ENCODE results near the gene GLO1. TPM values are rescaled to one million over a fixed set of nuclear protein-coding genes. Genes with fewer than 3 reads are reported as not detected.

GLO1 gene
- total RNA-seq, 1 donor from 2014 or later, result 149 TPM

DNA sequence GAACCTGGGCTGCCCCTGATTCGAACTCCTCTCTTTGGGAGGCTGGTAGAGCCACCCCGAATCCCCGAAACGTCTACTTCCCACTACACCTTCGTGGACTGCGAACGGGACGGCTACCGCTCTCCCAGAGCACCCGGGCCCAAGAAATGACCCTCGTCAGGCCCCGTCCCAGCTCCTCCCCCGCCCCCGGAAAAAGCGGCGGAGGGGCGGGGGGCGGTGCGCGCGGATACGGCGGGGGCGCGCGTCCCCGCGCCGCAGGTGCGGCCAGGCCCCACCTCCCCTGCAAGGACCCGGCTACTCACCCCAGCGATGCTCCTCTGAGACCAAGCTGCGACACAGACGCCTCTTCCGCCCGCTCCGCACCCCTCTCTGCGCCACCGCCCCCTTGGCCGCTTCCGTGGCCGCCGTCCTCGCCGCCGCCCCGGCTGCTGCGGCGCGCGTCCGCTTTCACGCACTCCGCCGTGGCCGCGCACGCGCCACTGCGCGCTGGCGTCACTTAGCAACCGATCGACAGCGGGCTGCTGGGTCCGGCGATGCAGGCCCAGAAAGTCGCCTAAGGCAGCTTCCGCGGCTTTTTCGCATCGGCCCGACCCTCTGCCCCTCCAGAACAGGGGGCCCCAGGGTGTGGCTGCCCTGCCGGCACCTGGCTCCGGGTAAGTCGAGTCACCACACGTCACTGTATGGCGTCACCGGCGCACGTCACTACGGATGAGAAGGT is 63.3 kb downstream of the GLO1 start, which contains the start of gene BTBD9:
Gene BTBD9 (minus strand): TSS at position 432 of the 718 bp plus-strand sequence.
- Mint-ChIP-seq H3K4me1 (peaks cover 23% of the 10 kb centered on the region), H3K27ac (ENCODE audit: unreplicated experiment) (peak within 1 kb of the TSS; percentile 93), H3K9me3 (no peaks in the 10 kb centered on the region), H3K36me3 (ENCODE audit: low read depth) (no peaks in the 10 kb centered on the region), H3K27me3 (ENCODE audit: low read depth) (no peaks in the 10 kb centered on the region), H3K4me3 (peak within 1 kb of the TSS; percentile 84)
- DNase-seq (ENCODE audit: low read depth, low spot score), result peak; percentile 70
- TF ChIP-seq, protein P1, sequence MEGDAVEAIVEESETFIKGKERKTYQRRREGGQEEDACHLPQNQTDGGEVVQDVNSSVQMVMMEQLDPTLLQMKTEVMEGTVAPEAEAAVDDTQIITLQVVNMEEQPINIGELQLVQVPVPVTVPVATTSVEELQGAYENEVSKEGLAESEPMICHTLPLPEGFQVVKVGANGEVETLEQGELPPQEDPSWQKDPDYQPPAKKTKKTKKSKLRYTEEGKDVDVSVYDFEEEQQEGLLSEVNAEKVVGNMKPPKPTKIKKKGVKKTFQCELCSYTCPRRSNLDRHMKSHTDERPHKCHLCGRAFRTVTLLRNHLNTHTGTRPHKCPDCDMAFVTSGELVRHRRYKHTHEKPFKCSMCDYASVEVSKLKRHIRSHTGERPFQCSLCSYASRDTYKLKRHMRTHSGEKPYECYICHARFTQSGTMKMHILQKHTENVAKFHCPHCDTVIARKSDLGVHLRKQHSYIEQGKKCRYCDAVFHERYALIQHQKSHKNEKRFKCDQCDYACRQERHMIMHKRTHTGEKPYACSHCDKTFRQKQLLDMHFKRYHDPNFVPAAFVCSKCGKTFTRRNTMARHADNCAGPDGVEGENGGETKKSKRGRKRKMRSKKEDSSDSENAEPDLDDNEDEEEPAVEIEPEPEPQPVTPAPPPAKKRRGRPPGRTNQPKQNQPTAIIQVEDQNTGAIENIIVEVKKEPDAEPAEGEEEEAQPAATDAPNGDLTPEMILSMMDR (conservative IDR thresholded peaks at IDR 0.05), result no peak

DNA sequence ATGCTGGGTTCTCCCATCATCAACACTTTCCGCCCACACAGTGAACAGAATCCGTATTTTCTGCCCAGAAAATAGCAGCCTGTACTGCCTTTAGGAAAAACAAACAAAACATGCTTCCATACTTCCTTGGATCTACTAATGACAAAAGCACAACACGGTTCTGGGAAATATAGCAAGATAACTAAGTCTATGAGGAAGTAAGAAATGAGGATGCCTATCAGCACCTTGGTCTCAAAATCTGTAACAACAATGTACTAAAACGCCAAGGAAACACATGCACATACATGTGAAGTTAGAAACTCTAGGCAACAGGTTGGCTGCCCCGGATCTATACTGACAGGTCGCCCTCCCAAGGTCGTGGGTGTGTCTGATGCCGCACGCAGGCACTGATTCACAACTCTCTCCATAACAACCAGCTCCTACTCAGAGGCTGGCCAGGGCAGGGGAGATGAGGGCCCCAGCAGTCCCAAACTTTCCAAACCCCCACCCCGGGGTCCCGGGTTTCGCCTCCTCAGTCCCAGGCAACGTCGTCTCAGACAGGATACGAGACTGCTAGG is 63.9 kb downstream of the GLO1 start:
- Mint-ChIP-seq H3K9me3 (no peaks in the 10 kb centered on the region), H3K4me3 (peak overlapping the region; percentile 84), H3K36me3 (ENCODE audit: low read depth) (no peaks in the 10 kb centered on the region), H3K4me1 (peaks cover 23% of the 10 kb centered on the region), H3K27me3 (ENCODE audit: low read depth) (no peaks in the 10 kb centered on the region), H3K27ac (ENCODE audit: unreplicated experiment) (no peak overlapping the region)
- DNase-seq (ENCODE audit: low read depth, low spot score), result no peak
- TF ChIP-seq, protein P1 (conservative IDR thresholded peaks at IDR 0.05), result no peak

DNA sequence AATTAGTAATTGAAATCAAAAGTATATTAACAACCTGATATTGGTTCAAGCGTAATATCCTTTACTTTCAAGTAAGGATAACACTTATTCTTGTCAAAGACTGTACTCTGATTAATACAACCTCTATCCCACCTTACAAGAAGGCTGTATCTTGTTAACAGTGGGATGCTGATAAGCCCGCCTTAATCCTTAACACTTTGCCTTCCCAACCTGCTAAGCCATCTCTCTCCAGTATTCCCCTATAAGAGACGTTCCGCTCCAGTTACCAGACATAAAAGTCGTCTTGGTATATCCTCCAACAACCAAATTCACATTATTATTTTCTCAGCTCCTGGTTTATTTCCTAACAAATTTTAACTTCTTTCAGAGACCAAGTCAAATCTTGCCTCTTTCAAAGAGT is 65.2 kb downstream of the GLO1 start:
- no peaks in the 10 kb centered on the region for H3K9me3 Mint-ChIP-seq
- peak overlapping the region; percentile 36 for H3K4me3 Mint-ChIP-seq
- H3K27me3 Mint-ChIP-seq (ENCODE audit: low read depth), result no peaks in the 10 kb centered on the region
- peaks cover 23% of the 10 kb centered on the region for H3K4me1 Mint-ChIP-seq
- no peak for DNase-seq (ENCODE audit: low read depth, low spot score)
- H3K36me3 Mint-ChIP-seq (ENCODE audit: low read depth), result no peaks in the 10 kb centered on the region
- H3K27ac Mint-ChIP-seq (ENCODE audit: unreplicated experiment), result no peak overlapping the region
- TF ChIP-seq, protein P1 (conservative IDR thresholded peaks at IDR 0.05), result no peak

DNA sequence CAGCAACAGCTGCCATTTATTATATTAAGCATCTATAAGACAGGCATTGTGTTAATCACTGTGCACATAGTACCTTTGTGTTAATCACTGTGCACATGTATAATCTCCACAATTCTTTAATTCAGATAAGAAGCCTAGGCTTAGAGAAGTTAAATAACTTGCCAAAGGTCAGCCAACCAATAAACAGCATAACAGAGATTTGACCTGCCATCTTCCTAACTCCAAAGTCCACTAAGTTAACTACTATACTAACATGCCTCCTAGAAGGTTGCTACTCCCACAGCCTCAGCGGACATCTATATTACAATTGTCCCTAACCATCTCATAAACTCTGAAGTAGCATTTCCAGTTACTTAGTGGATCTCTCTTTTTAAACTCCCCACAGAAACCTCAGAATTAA is 66.9 kb downstream of the GLO1 start:
- no peak for DNase-seq (ENCODE audit: low read depth, low spot score)
- no peaks in the 10 kb centered on the region for H3K36me3 Mint-ChIP-seq (ENCODE audit: low read depth)
- H3K27me3 Mint-ChIP-seq (ENCODE audit: low read depth), result no peaks in the 10 kb centered on the region
- peaks cover 3% of the 10 kb centered on the region for H3K9me3 Mint-ChIP-seq
- TF ChIP-seq, protein P1 (conservative IDR thresholded peaks at IDR 0.05), result no peak
- no peak overlapping the region for H3K4me3 Mint-ChIP-seq
- H3K27ac Mint-ChIP-seq (ENCODE audit: unreplicated experiment), result no peak overlapping the region
- peaks cover 22% of the 10 kb centered on the region for H3K4me1 Mint-ChIP-seq

DNA sequence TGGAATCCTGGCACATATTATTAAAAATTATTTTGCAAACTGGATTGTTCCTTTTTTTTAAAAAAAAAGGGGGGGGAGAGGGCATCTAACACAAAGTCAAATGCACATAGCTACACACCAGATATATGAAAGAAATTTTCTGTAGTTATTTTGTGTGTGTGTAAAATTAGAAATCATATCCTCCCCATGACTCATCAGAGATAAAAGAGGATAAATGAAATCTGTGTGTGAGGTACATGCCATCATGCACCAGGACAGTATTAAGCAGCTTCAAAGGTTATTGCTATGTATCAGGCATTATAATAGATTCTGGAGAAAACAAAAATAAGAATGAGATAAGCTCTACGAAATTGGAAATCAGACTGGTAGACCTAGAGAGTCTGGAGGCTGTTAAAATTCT is 68.4 kb downstream of the GLO1 start:
- TF ChIP-seq, protein P1 (conservative IDR thresholded peaks at IDR 0.05), result no peak
- H3K27me3 Mint-ChIP-seq (ENCODE audit: low read depth), result no peaks in the 10 kb centered on the region
- no peaks in the 10 kb centered on the region for H3K36me3 Mint-ChIP-seq (ENCODE audit: low read depth)
- H3K4me3 Mint-ChIP-seq, result no peak overlapping the region
- H3K27ac Mint-ChIP-seq (ENCODE audit: unreplicated experiment), result no peak overlapping the region
- H3K4me1 Mint-ChIP-seq, result peaks cover 13% of the 10 kb centered on the region
- peaks cover 3% of the 10 kb centered on the region for H3K9me3 Mint-ChIP-seq
- no peak for DNase-seq (ENCODE audit: low read depth, low spot score)
